DMS79 treated with DMSO at 0.1 percent for 48 hours (cell line): ENCODE data around the gene FRMD3.

Source experiments
- DNase-seq: peaks from one replicate; lab custom pipeline; 2025; lab: John Stamatoyannopoulos, UW

FRMD3 gene

DNA sequence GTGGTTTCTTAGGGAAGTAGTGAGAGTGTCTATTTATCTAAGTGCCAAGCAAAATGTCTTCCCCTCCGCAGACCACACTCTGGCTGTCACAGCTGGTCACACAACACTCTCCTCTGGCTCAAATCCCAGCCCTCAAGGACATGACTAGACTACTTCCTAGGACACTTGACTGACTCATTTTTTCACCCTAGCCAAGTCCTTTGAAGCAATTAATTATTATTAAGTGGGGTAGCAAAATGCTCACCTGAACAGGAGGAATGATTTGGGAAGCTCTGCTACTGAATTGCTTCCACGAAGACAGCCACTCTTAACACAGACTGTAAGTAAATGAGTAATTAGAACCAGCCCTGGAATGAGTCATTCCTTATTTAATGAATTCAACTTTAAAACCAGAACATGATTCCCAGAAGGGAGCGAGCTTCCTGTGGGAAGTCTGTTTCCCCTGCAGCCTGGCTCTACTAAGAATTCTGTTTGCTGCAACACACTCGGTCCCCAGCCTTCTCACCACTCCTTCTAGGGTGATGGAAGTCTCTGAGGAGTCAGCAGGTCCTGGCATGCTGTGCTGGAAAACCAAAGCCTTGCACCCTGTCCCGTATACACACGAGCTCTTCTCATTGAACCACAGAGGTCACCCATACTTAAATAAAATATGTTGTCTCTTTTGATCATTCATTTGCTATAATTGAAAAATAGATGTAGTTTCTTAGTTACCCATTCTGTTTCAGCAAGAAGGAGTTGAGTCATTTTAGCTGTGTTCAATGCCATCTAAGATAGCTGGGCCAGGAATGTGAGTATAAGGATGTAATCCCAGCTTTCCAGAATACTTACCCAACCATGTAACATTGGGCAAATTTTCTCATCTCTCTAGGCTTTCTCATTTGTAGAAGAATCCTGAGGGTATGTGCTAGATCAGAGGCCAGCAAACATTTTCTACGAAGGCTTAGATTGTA is 256.6 kb downstream of the FRMD3 start:
- peak; percentile 88 for DNase-seq

DNA sequence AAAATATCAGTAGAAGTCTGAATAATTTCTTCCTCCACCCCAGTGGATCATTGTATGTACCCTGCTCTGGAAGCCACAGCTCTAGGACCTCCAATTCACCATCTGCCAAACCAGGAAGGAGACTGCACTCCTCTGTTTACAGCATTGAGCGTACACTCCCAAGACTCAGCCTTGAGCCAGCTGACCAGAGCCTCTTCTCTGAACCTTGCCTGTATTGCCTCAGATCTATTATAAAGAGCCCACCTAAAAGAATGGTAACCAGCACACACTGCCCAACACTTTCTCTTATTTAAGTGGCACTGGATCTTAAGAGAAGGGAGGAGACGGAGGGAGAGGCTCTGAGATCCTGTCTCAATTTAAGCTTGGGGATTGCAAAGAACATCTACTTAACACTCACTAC is 257.4 kb downstream of the FRMD3 start:
- DNase-seq = no peak

DNA sequence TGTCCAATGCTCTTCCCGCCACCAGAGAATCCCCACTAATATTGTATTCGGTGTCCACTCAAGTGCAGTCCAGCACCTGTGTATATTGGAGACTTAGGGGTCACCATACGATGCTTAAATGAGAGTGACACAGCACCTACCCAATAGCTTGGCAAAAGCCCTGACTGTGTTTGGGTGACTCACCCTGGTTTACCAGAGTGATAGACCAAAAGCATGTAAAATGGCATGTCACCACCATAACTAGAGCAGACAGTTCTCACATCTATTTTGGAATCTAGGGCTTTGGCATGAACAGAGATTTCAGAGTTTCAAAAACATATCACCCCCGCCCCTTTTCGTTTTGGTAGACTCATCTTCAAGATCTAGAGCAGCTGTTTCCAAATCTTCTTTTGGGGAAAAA is 257.9 kb downstream of the FRMD3 start:
- DNase-seq = no peak

DNA sequence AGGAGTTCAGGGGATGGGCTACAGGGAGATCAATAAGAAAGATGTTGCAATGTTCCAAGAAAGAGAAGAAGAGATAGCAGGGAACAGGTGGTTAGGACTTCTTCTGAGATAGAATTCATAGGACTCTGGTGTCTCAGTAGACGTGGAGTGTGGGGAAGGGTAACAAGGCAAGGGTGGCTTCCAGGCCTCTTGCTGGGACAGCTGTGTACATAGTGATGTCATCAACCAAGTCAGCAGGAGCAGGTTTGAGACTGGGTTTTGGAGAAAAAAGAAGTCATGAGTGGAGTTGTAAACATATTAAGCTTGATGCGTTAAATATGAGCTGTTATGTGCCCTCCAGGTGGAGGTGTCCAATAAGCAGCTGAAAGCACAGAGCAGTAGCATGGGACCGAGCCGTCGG is 263.4 kb downstream of the FRMD3 start:
- no peak for DNase-seq

DNA sequence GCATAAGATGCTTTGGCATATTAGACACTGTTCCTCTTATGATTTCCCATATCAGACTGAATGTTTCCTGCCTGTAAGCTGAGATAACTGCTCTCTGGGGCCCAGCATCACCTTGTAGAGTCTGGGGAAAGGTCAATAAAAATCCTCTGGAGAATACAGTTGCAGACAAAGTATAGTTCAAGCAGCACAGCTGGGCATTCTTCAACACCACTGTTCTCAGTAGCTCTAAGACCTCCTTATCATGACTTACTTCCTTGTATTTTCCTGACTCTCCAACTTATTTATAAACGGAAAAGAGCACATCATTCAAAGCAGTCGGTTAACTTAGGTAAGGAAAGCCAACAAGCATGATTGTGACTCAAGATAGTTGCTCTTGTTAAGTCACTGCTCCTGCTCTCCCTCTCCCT is 266.5 kb downstream of the FRMD3 start:
- DNase-seq = no peak

DNA sequence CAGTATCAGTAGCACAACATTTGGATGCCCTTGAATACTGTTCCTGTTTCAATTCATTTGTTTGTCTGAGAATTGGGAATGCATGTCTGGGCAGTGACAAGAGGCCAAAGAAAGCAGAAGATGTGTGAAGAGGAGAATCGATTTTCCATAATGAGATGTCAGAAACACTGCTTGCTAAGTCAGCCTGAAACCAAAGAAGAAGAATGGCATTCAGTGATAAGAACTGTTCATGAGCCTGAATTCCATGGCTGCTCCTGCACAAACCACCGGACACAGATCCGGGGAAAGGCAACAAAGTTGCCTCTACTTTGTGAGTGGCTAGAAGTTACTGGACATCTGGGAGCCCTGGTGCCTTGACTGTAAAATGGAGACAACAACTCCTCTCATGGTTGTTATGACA is 268.1 kb downstream of the FRMD3 start:
- DNase-seq = no peak

DNA sequence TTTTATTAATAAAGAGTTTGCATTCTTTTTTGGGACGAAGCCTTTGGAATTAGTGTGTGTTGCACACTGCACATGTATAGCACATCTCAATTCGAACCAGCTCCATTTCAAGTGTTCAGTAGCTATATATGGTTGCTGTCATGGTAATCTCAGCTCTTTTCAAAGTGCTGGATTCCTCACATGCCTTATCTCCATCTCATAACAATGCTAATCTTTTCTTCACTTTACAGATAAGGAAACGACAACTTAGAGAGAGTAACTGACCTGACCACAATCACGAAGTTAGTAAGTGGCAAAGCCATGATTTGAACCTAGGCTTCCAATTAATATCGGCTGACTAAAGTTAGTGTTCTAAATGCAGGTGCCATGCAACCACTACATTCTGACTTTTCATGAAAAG is 270.5 kb downstream of the FRMD3 start:
- DNase-seq = no peak

DNA sequence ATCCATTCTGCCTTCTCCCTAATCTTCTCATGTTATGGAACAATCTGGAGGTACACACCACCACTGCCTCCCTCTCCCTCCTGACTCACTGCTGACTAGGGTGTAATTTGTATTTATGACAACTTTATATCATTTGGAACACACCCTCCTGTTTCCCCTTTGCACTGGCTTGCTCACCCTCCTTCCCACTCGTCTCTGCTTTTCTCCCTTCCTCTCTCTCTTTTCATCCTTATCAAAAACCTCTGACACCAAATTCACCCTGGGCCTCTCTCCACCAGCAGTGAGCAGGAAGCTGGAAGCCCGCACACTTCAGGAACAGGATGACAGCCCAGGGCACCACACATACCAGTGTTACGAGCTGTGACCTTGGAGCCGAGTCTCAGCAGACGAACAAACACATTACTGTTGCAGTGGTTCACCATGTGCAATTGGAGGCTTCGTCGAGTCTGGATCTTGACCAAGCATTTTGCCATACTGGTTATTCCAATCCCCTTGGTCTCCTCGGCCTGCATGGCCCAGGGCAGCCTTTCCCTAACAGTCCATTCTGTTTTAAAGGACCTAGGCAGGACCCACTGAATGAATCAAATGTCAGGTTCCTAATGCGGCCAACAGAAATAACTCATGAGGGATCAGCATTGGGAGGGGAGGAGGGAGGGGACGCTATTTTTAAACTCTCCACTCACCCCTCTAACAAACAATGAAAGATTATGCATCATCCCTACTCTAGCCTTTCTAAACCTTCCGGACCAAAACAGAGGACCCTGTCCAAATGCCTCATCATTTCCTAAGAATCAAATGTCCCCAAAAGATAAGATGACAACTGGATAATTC is 271.3 kb downstream of the FRMD3 start:
- DNase-seq = no peak

DNA sequence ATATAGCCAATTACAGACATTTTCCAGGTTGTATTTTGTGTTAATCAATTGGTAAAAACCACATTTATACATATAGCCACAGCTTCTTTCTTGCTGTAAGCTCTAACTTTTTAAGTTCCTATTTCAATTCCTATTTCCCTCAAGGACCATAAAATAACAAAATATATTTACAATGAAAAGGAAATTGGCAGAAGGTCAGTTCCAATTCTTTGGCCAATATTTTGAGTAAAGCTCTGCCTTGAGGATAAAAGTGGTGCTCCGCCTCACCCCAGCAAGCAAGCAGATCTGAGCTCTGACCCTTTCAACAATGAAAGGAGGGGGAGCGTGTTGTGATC is 271.9 kb downstream of the FRMD3 start:
- DNase-seq = no peak

DNA sequence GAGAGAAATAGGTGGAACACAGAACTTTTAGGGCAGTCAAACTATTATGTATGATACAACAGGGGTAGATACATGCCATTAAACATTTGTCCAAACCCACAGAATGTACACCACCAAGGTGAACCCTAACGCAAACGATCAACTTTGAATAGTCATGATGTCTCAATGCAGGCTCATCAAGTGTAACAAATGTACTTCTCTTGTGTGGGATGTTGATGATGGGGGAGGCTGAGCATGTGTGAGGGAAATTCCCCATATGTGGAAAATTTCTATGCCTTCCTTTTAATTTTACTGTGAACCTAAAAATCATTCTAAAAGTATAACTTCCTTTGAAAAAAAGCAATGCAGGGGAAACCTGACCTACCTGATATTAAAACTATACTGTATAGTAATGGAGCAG is 273.9 kb downstream of the FRMD3 start:
- no peak for DNase-seq

DNA sequence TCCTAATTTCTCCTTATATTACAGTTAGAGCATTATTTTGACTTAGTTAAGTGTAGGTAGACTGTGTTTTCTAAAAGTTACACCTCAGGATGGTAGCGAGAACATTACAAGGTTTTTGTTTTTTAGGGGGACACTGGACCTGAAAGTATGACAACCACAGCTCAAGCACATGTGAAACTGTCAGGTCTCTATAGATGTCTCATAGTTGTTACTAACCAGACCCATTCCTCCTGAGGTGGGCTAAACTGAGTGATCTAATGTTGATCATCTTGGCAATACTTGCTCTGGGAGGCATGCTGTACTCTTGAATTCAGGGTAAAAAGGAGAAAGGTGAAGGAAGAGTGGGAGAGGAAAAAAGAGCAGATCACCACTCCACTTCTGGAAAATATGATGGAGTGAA is 278.6 kb downstream of the FRMD3 start:
- no peak for DNase-seq

DNA sequence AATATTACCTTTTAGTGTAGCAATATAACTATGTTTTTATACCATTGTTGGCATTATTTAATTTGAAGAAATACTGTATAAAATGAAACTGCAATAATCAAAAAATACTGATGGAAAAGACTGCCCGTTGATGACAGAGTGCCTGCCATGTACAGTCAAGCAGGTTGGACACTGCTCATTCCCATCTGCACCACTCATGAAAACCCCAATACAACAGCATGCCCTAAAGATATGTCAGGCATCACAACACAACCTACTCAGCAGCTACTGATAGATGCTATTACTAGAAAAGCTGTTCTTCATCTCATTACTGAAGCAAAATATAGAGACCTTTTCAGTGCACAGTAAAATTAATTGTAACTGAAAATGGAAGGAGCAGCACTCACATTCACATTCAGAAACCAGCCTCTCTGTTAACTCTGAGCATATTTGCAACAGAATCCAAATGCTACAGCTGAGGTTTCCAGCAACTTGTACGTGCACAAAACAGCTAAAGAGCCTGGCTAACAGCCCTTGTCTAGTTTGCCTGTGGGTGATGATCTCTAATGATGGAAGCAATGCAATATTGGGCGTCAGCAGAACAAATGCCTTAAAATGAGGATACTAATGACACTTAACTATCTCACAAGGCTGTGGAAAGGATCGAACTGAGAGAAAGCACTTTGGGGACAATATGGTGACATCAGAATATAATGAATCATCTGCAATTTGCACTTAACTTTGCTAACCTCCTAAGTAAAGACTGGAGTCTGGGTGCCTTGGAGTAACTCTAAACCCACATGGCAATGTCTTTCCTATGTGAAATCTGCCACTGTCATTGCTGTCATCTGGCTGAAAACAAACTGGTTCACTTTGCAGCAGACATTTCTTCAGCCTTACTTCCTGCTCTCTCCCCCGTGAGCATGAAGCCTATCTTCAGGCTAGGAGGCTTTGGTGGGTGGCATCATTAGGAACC is 280.0 kb downstream of the FRMD3 start:
- no peak for DNase-seq

DNA sequence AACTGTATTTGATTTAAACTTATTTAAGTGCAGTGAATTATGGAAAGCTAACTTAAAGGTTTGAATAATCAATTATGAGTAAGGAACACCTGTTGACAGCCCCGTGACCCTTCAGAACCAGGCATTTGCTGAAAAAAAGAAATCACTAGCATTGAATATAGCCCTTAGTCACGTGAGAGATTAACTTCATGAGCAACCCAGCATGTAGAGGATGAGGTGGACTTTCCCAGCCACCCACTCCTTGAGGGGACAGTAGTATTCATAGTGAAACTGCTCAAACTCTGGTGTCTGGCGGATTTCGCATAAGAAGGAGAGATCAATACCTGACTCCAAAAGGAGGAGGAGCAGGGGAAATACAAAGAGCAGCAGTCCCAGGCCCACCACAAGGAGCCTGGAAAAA is 290.5 kb downstream of the FRMD3 start:
- no peak for DNase-seq

DNA sequence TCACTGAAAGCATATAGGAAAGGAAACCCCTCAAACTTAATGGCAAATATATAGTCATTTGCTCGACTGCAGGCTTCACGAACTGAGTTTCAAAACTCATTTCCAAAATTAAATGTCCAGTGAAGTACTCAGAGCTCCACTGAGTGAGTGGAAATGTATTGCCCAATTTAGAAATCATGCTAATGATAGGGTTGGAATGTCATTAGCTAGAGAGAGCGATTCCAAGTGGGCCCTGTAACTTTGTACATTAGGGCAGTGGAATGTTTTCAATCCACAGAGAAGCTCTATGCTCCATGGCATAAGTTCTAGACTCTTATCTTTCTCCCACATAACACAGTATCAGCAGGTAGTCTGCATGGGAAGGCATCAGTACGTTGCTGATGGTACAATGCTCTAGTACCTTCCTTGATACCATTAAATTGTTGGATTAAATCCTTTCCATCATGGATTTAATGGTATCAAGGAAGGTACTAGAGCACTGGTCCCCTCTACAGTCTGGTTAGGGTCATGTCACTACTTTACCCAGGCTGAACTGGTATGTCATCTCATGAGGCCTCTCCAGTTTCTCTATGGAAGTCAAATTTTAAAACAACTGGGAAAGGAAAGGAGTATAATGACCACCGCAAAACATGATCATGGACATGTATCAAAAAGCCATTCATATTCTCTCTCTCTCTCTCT is 292.1 kb downstream of the FRMD3 start:
- no peak for DNase-seq

DNA sequence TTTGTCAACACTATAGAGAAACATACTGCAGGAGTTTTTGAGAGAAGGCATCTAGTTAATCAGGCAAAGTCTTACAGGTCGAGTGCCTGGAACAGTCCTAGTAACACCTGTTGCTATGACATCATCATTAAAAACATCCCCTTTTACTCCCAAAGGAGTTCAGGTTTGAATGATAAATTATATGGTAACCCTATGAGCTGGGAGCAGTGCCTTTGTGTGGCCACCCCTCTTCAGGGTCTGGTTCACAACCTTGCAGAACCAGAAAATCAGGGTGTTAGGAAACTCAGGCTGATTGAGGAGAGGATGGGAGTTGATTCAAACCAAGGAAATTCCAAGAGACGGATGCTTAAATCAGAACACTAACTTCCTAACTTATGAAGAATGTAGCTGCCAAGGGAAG is 296.1 kb downstream of the FRMD3 start:
- no peak for DNase-seq

DNA sequence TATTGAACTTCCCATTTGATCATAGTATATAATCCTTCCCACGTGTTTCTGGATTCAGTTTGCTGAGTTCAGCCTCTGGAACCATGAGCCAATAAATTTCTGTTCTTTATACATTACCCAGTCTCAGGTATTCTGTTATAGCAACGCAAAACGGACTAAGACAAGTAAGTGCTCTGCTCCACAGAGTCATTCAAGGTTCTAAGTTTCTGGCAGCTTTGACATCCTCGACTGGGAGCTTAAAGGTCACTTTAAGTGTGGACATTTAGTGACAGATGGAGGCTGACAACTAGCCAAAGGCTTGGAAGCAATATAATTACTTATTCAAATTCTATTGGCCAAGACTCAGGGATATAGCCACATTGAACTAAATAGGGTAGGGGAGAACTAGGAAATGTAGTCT is 297.5 kb downstream of the FRMD3 start:
- DNase-seq = no peak

DNA sequence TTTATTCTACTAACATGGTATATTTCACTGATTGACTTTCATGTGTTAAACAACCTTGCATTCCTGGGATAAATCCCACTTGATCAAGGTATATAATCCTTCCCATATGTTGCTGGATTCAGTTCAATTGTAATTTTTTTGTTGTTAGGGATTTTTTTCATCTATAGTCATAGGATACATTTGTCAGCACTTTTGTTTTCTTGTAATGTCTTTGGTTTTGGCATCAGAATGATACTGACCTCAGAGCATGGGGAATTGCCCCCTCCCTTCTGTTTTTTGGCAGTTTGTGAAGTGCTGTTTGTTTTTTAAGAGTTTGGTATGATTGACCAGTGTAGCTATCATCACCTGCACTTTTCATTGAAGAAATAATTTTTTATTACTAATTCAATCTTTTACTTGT is 298.5 kb downstream of the FRMD3 start:
- no peak for DNase-seq

DNA sequence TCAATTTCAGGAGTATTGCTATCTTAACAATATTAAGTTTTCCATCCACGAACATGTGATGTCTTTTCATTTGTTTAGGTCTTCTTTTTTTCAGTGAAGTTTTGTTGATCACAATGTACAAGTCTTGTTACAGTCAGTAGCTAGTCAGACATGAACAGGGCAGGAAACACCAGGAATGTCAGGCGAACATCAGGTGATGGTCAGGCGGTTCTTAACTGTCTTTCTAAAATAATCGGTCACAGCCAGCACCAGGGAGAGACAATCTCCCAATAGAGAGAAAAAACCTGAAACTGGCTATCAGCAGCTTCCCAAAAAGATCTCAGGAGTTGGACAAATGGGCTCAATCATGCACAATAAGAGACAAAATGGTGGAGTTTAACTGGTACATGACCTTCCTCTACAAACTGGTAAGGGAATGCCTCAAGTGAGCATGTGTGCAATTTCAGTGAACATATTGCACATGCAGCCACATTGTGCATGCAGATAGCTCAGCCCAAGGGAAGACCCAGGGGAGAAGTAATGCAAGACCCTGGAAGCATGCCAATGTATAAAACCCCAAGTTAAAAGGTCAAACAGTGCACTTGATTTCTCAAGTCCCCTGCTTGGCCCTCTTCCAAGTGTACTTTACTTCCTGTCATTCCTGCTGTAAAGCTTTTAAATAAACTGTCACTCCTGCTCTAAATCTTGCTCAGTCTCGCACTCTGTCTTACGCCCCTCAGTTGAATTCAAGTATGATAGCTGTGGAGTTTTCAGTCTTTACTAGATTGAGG is 299.1 kb downstream of the FRMD3 start:
- peak; percentile 86 for DNase-seq

DNA sequence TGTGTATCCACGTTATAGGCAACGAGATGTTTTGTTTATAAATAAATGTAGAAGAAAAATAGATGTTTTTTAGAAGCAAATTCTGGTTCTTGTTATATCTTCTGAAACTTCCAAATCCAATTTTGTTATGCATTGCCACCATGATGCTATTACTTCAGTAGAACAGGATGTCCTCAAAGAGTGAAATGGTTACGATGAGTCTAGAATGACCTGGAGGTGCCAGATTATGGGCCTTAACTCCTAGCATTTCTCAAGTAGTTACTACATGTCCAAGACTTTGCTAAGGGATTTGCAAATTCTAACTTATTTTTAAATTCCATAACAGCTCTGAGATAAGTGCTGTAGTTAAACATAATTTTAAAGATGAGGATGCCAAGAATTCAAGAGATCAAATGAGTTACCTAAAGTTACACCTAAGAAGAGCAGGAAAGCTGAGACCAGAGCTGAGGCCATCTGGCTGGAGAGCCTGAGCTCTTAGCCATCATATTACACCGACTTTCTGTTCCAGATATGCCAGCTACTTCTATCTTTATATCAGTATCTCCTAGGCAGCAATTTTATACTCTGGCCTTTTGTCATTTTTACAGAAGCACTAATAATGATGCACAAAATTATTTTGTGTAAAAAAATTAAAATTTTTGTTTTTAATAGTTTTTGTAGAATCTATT is 302.0 kb downstream of the FRMD3 start:
- DNase-seq = no peak

DNA sequence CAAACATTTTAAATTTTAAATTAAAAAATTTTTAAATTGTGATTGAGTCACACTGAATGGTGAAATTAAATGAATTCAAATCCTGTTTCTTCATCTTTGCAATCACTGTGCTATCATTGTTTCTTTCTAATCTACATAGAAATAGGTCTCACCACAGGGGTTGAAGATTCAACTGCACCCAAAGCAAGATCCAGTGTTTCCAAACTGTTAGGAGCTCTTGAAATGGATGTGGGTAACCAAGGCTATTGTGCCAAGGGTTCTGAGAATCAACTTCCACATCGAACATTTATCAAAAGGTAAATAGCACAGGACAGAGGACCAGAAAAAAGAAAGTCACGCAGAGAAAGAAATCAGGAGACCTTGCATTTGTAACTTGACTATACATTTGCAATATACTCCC is 302.7 kb downstream of the FRMD3 start:
- no peak for DNase-seq
